Measurements from ENCODE around the gene KCTD17. TPM values are rescaled to one million over a fixed set of nuclear protein-coding genes. Genes with fewer than 3 reads are reported as not detected.

KCTD17 gene
- total RNA-seq, 1 donor from 2014 or later: 17.5 TPM

DNA sequence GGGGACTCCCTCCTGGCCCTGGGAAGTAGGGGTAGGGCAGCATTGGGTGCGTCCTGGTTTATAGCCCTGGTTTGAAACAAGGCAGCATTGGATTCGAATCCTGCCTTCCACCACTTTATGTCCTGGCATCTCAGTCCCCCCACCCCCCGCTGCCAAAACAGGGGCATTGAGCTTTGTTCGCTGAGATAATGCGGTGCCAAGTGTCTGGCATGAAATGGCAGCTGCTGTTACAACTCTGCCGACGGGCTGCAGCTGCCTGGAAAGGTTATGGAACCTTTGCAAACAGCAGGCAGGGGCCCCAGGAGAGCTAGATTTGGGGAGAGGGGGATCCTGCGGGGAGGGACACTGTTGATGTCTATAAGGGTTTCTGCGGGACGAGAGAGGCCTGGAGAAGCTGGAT is 34.2 kb upstream of the KCTD17 start:
- Mint-ChIP-seq H3K36me3 (peaks cover 7% of the 10 kb centered on the region), H3K27ac (no peak overlapping the region), H3K4me1 (peaks cover 36% of the 10 kb centered on the region), H3K9me3 (no peaks in the 10 kb centered on the region), H3K27me3 (ENCODE audit: insufficient read depth, low read depth) (peaks cover 5% of the 10 kb centered on the region), H3K4me3 (peak overlapping the region; percentile 90)
- peaks cover 26% of the 10 kb centered on the region for H3K4me1 ChIP-seq
- H3F3A ChIP-seq (ENCODE audit: low read depth): peaks cover 11% of the 10 kb centered on the region
- H3K4me2 ChIP-seq: peak overlapping the region; percentile 98
- peaks cover 69% of the 10 kb centered on the region for H4K20me1 ChIP-seq (ENCODE audit: low read depth)
- peaks cover 58% of the 10 kb centered on the region for H3K79me2 ChIP-seq (ENCODE audit: low read depth)
- no peak for TF ChIP-seq EZH2phosphoT487 (IDR thresholded peaks at IDR 0.05)
- TF ChIP-seq EZH2 (IDR thresholded peaks at IDR 0.05): no peak
- TF ChIP-seq, protein P1, sequence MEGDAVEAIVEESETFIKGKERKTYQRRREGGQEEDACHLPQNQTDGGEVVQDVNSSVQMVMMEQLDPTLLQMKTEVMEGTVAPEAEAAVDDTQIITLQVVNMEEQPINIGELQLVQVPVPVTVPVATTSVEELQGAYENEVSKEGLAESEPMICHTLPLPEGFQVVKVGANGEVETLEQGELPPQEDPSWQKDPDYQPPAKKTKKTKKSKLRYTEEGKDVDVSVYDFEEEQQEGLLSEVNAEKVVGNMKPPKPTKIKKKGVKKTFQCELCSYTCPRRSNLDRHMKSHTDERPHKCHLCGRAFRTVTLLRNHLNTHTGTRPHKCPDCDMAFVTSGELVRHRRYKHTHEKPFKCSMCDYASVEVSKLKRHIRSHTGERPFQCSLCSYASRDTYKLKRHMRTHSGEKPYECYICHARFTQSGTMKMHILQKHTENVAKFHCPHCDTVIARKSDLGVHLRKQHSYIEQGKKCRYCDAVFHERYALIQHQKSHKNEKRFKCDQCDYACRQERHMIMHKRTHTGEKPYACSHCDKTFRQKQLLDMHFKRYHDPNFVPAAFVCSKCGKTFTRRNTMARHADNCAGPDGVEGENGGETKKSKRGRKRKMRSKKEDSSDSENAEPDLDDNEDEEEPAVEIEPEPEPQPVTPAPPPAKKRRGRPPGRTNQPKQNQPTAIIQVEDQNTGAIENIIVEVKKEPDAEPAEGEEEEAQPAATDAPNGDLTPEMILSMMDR (IDR thresholded peaks at IDR 0.05): no peak
- H3K4me3 ChIP-seq: no peak overlapping the region
- no peaks in the 10 kb centered on the region for H3K27me3 ChIP-seq
- H3K36me3 ChIP-seq: no peaks in the 10 kb centered on the region
- no peak overlapping the region for H2AFZ ChIP-seq (replicated peaks)
- no peak overlapping the region for H3K9ac ChIP-seq
- H3K27ac ChIP-seq: no peak overlapping the region
- H3K9me3 ChIP-seq (ENCODE audit: low read depth): no peaks in the 10 kb centered on the region
- DNase-seq (ENCODE audit: low spot score): no peak

- H3K27me3 ChIP-seq: no peaks in the 10 kb centered on the region
- no peak overlapping the region for H2AFZ ChIP-seq (replicated peaks)
- H4K20me1 ChIP-seq (ENCODE audit: low read depth): peaks cover 69% of the 10 kb centered on the region
- Mint-ChIP-seq H3K9me3 (no peaks in the 10 kb centered on the region), H3K27me3 (ENCODE audit: insufficient read depth, low read depth) (peaks cover 5% of the 10 kb centered on the region), H3K36me3 (peaks cover 7% of the 10 kb centered on the region), H3K4me3 (peak overlapping the region; percentile 90), H3K27ac (peak overlapping the region; percentile 80), H3K4me1 (peaks cover 33% of the 10 kb centered on the region)
- H3K4me3 ChIP-seq: peak overlapping the region; percentile 98
- peaks cover 21% of the 10 kb centered on the region for H3K4me1 ChIP-seq
- TF ChIP-seq EZH2phosphoT487 (IDR thresholded peaks at IDR 0.05) (no peak), EZH2 (IDR thresholded peaks at IDR 0.05) (no peak)
- TF ChIP-seq, protein P1 (IDR thresholded peaks at IDR 0.05): no peak
- no peaks in the 10 kb centered on the region for H3K36me3 ChIP-seq
- peak overlapping the region; percentile 98 for H3K4me2 ChIP-seq
- peak overlapping the region; percentile 72 for H3K9ac ChIP-seq
- no peak overlapping the region for H3K27ac ChIP-seq
- H3F3A ChIP-seq (ENCODE audit: low read depth): peaks cover 6% of the 10 kb centered on the region
- peaks cover 66% of the 10 kb centered on the region for H3K79me2 ChIP-seq (ENCODE audit: low read depth)
- H3K9me3 ChIP-seq (ENCODE audit: low read depth): no peaks in the 10 kb centered on the region
- DNase-seq (ENCODE audit: low spot score): no peak
Measured at GRCh38 chr22:37018086-37018814, 33.3 kb upstream of the KCTD17 start.

GRCh38 chr22:37018815-37019308 is 32.7 kb upstream of the KCTD17 start:
- DNase-seq (ENCODE audit: low spot score): peak; percentile 72

More at GRCh38 chr22:37018815-37019308, 32.7 kb upstream of the KCTD17 start:
- peaks cover 5% of the 10 kb centered on the region for H3K27me3 Mint-ChIP-seq (ENCODE audit: insufficient read depth, low read depth)
- H2AFZ ChIP-seq (replicated peaks): peak overlapping the region; percentile 44
- H3K27ac Mint-ChIP-seq: peak overlapping the region; percentile 80
- H3K9me3 Mint-ChIP-seq: no peaks in the 10 kb centered on the region
- peaks cover 68% of the 10 kb centered on the region for H4K20me1 ChIP-seq (ENCODE audit: low read depth)
- H3K9ac ChIP-seq: peak overlapping the region; percentile 72
- H3F3A ChIP-seq (ENCODE audit: low read depth): peaks cover under 1% of the 10 kb centered on the region
- peak overlapping the region; percentile 98 for H3K4me3 ChIP-seq
- peak overlapping the region; percentile 98 for H3K4me2 ChIP-seq
- H3K4me1 Mint-ChIP-seq: peaks cover 29% of the 10 kb centered on the region
- peaks cover 16% of the 10 kb centered on the region for H3K4me1 ChIP-seq
- no peaks in the 10 kb centered on the region for H3K36me3 ChIP-seq
- peak overlapping the region; percentile 90 for H3K4me3 Mint-ChIP-seq
- TF ChIP-seq EZH2phosphoT487 (IDR thresholded peaks at IDR 0.05) (no peak), EZH2 (IDR thresholded peaks at IDR 0.05) (no peak)
- TF ChIP-seq, protein P1 (IDR thresholded peaks at IDR 0.05): no peak
- peaks cover 68% of the 10 kb centered on the region for H3K79me2 ChIP-seq (ENCODE audit: low read depth)
- H3K27ac ChIP-seq: peak overlapping the region; percentile 93
- peaks cover 7% of the 10 kb centered on the region for H3K36me3 Mint-ChIP-seq
- no peaks in the 10 kb centered on the region for H3K27me3 ChIP-seq
- H3K9me3 ChIP-seq (ENCODE audit: low read depth): no peaks in the 10 kb centered on the region
